ENCODE data around the gene PSMF1.

PSMF1 gene

GRCh38 chr20:1118336-1119127 lies at the start of gene PSMF1:
TSS of gene PSMF1 (plus strand) at chr20:1118602. CDS start at chr20:1118774, 172 bp downstream.
- H3K36me3 ChIP-seq (ENCODE audit: insufficient read depth, low read length) = no peaks in the 10 kb centered on the region
- H3K4me1 ChIP-seq (ENCODE audit: insufficient read depth, low read length) = no peaks in the 10 kb centered on the region; the same call in none of the 2 replicates

GRCh38 chr20:1072258-1072657 lies 46.1 kb upstream of the PSMF1 start:
- Histone ChIP-seq H3K36me3 (ENCODE audit: insufficient read depth, low read length) (no peaks in the 10 kb centered on the region), H3K9me3 (ENCODE audit: control insufficient read depth, insufficient read depth, low read length) (peaks cover 3% of the 10 kb centered on the region; the same call in 1 of the 2 replicates), H3K4me1 (ENCODE audit: insufficient read depth, low read length) (no peaks in the 10 kb centered on the region), H3K9ac (ENCODE audit: low read depth, low read length) (no peak overlapping the region)

More at GRCh38 chr20:1118336-1119127, at the start of gene PSMF1:
- H3K9me3 ChIP-seq (ENCODE audit: control insufficient read depth, insufficient read depth, low read length) = no peaks in the 10 kb centered on the region
- peak within 1 kb of the TSS; percentile 87 for H3K9ac ChIP-seq (ENCODE audit: low read depth, low read length)

GRCh38 chr20:1075616-1076015 lies 42.8 kb upstream of the PSMF1 start:
- Histone ChIP-seq H3K9me3 (ENCODE audit: control insufficient read depth, insufficient read depth, low read length) (peaks cover 3% of the 10 kb centered on the region; the same call in 1 of the 2 replicates), H3K4me1 (ENCODE audit: insufficient read depth, low read length) (no peaks in the 10 kb centered on the region), H3K9ac (ENCODE audit: low read depth, low read length) (no peak overlapping the region), H3K36me3 (ENCODE audit: insufficient read depth, low read length) (no peaks in the 10 kb centered on the region)

- H3K4me1 ChIP-seq (ENCODE audit: insufficient read depth, low read length) = no peaks in the 10 kb centered on the region
- H3K9ac ChIP-seq (ENCODE audit: low read depth, low read length) = no peak overlapping the region
- H3K36me3 ChIP-seq (ENCODE audit: insufficient read depth, low read length) = no peaks in the 10 kb centered on the region
- H3K9me3 ChIP-seq (ENCODE audit: control insufficient read depth, insufficient read depth, low read length) = peaks cover 6% of the 10 kb centered on the region
Measured at GRCh38 chr20:1081891-1082290, 36.5 kb upstream of the PSMF1 start.

GRCh38 chr20:1083431-1084080 lies 34.8 kb upstream of the PSMF1 start:
- Histone ChIP-seq H3K9me3 (ENCODE audit: control insufficient read depth, insufficient read depth, low read length) (peaks cover 6% of the 10 kb centered on the region), H3K9ac (ENCODE audit: low read depth, low read length) (no peak overlapping the region), H3K36me3 (ENCODE audit: insufficient read depth, low read length) (no peaks in the 10 kb centered on the region), H3K4me1 (ENCODE audit: insufficient read depth, low read length) (no peaks in the 10 kb centered on the region)

- Histone ChIP-seq H3K9ac (ENCODE audit: low read depth, low read length) (no peak overlapping the region), H3K9me3 (ENCODE audit: control insufficient read depth, insufficient read depth, low read length) (peaks cover 6% of the 10 kb centered on the region), H3K36me3 (ENCODE audit: insufficient read depth, low read length) (no peaks in the 10 kb centered on the region), H3K4me1 (ENCODE audit: insufficient read depth, low read length) (no peaks in the 10 kb centered on the region)
Measured at GRCh38 chr20:1085492-1086276, 32.7 kb upstream of the PSMF1 start.

- no peak overlapping the region for H3K9ac ChIP-seq (ENCODE audit: low read depth, low read length)
Measured at GRCh38 chr20:1086277-1087213, 31.9 kb upstream of the PSMF1 start.

GRCh38 chr20:1087311-1087905 lies 31.0 kb upstream of the PSMF1 start:
- no peaks in the 10 kb centered on the region for H3K36me3 ChIP-seq (ENCODE audit: insufficient read depth, low read length)
- H3K9me3 ChIP-seq (ENCODE audit: control insufficient read depth, insufficient read depth, low read length) = peaks cover 6% of the 10 kb centered on the region
- H3K4me1 ChIP-seq (ENCODE audit: insufficient read depth, low read length) = no peaks in the 10 kb centered on the region
- no peak overlapping the region for H3K9ac ChIP-seq (ENCODE audit: low read depth, low read length)

More at GRCh38 chr20:1086277-1087213, 31.9 kb upstream of the PSMF1 start:
- Histone ChIP-seq H3K9me3 (ENCODE audit: control insufficient read depth, insufficient read depth, low read length) (peaks cover 6% of the 10 kb centered on the region), H3K4me1 (ENCODE audit: insufficient read depth, low read length) (no peaks in the 10 kb centered on the region), H3K36me3 (ENCODE audit: insufficient read depth, low read length) (no peaks in the 10 kb centered on the region)

GRCh38 chr20:1094751-1095150 lies 23.7 kb upstream of the PSMF1 start:
- H3K9ac ChIP-seq (ENCODE audit: low read depth, low read length) = no peak overlapping the region

GRCh38 chr20:1101533-1101932 lies 16.9 kb upstream of the PSMF1 start:
- H3K9me3 ChIP-seq (ENCODE audit: control insufficient read depth, insufficient read depth, low read length) = peaks cover 3% of the 10 kb centered on the region; the same call in 1 of the 2 replicates
- no peaks in the 10 kb centered on the region for H3K4me1 ChIP-seq (ENCODE audit: insufficient read depth, low read length)
- H3K9ac ChIP-seq (ENCODE audit: low read depth, low read length) = no peak overlapping the region
- H3K36me3 ChIP-seq (ENCODE audit: insufficient read depth, low read length) = no peaks in the 10 kb centered on the region

More at GRCh38 chr20:1094751-1095150, 23.7 kb upstream of the PSMF1 start:
- Histone ChIP-seq H3K36me3 (ENCODE audit: insufficient read depth, low read length) (no peaks in the 10 kb centered on the region), H3K4me1 (ENCODE audit: insufficient read depth, low read length) (no peaks in the 10 kb centered on the region), H3K9me3 (ENCODE audit: control insufficient read depth, insufficient read depth, low read length) (peaks cover 3% of the 10 kb centered on the region; the same call in 1 of the 2 replicates)

GRCh38 chr20:1102016-1102415 lies 16.4 kb upstream of the PSMF1 start:
- Histone ChIP-seq H3K4me1 (ENCODE audit: insufficient read depth, low read length) (no peaks in the 10 kb centered on the region), H3K9me3 (ENCODE audit: control insufficient read depth, insufficient read depth, low read length) (peaks cover 3% of the 10 kb centered on the region; the same call in 1 of the 2 replicates), H3K36me3 (ENCODE audit: insufficient read depth, low read length) (no peaks in the 10 kb centered on the region), H3K9ac (ENCODE audit: low read depth, low read length) (no peak overlapping the region)

GRCh38 chr20:1103751-1104150 lies 14.7 kb upstream of the PSMF1 start:
- Histone ChIP-seq H3K36me3 (ENCODE audit: insufficient read depth, low read length) (no peaks in the 10 kb centered on the region), H3K4me1 (ENCODE audit: insufficient read depth, low read length) (no peaks in the 10 kb centered on the region), H3K9ac (ENCODE audit: low read depth, low read length) (no peak overlapping the region), H3K9me3 (ENCODE audit: control insufficient read depth, insufficient read depth, low read length) (no peaks in the 10 kb centered on the region)

- H3K36me3 ChIP-seq (ENCODE audit: insufficient read depth, low read length) = no peaks in the 10 kb centered on the region
- H3K9ac ChIP-seq (ENCODE audit: low read depth, low read length) = no peak overlapping the region
- no peaks in the 10 kb centered on the region for H3K9me3 ChIP-seq (ENCODE audit: control insufficient read depth, insufficient read depth, low read length)
- no peaks in the 10 kb centered on the region for H3K4me1 ChIP-seq (ENCODE audit: insufficient read depth, low read length)
Measured at GRCh38 chr20:1105599-1106194, 12.7 kb upstream of the PSMF1 start.

Data from ES-I3 (cell line).